CD4-positive, CD25-positive, alpha-beta regulatory T cell (primary cell): ENCODE data around the gene ADAMTS8. TPM values are rescaled to one million over a fixed set of nuclear protein-coding genes. Genes with fewer than 3 reads are reported as not detected.

Experiments
- ATAC-seq, 2 donors: fragments of 150-1000 bp; cut with Tn5 transposase; one replicate each; pipeline ENCODE4 v1.10.0; 2021; ENCODE audit warnings: low read depth in 2 of 2, moderate number of reproducible peaks in 2 of 2, moderate library complexity in 1 of 2
- DNase-seq, 3 donors: peaks; one replicate each; pipeline versions ENCODE4 v3.0.0 to v3.0.0-alpha.2; 2012 to 2022; ENCODE audit warnings: mixed read lengths in 1 of 3
- H3K27ac ChIP-seq: one replicate; pipeline ENCODE4 v1.7.0; 2013; ENCODE audit warnings: mild to moderate bottlenecking, low read length; ENCODE audit not compliant: insufficient read depth, poor library complexity, severe bottlenecking
- H3K27me3 ChIP-seq: one replicate; pipeline ENCODE4 v1.7.0; 2013; ENCODE audit warnings: low read length; ENCODE audit not compliant: control insufficient read depth, insufficient read depth
- H3K36me3 ChIP-seq: one replicate; pipeline ENCODE4 v1.7.0; 2013; ENCODE audit warnings: mild to moderate bottlenecking, low read length, moderate library complexity; ENCODE audit not compliant: control insufficient read depth, insufficient read depth
- H3K4me1 ChIP-seq: 2 replicates; pipeline ENCODE4 v1.7.0; 2013; ENCODE audit warnings: mild to moderate bottlenecking, low read length; ENCODE audit not compliant: insufficient read depth, control insufficient read depth, poor library complexity, severe bottlenecking
- H3K4me3 ChIP-seq: one replicate; pipeline ENCODE4 v1.7.0; 2013; ENCODE audit warnings: low read depth, mild to moderate bottlenecking, low read length, moderate library complexity
- H3K9me3 ChIP-seq, 2 experiments: 1 replicate in 1 of 2; 2 replicates in 1 of 2; pipeline ENCODE4 v1.7.0; 2013; ENCODE audit warnings: low read length in 2 of 2, mild to moderate bottlenecking in 1 of 2, moderate library complexity in 1 of 2; ENCODE audit not compliant: control insufficient read depth in 2 of 2
- H3K27ac Mint-ChIP-seq, 3 donors: one replicate each; pipeline ENCODE4 v1.8.0; 2020 to 2022; ENCODE audit warnings: mild to moderate bottlenecking in 3 of 3, mixed read lengths in 3 of 3, moderate library complexity in 2 of 3
- H3K27me3 Mint-ChIP-seq: one replicate; pipeline ENCODE4 v1.8.0; 2022; ENCODE audit warnings: mild to moderate bottlenecking, mixed read lengths
- H3K36me3 Mint-ChIP-seq: one replicate; pipeline ENCODE4 v1.8.0; 2020; ENCODE audit warnings: mixed read lengths
- H3K4me1 Mint-ChIP-seq, 4 donors: one replicate each; pipeline ENCODE4 v1.8.0; 2020 to 2022; ENCODE audit warnings: mixed read lengths in 4 of 4, mild to moderate bottlenecking in 1 of 4
- H3K4me3 Mint-ChIP-seq, 4 donors: one replicate each; pipeline ENCODE4 v1.8.0; 2020 to 2022; ENCODE audit warnings: mild to moderate bottlenecking in 4 of 4, mixed read lengths in 4 of 4, moderate library complexity in 3 of 4
- H3K9me3 Mint-ChIP-seq, 7 donors: one replicate each; pipeline ENCODE4 v1.8.0; 2020 to 2022; ENCODE audit warnings: mixed read lengths in 7 of 7, mild to moderate bottlenecking in 3 of 7, moderate library complexity in 2 of 7
- polyA plus RNA-seq, 4 donors: library from polyadenylated mRNA; unstranded; fragments of 300-500 nt; fragmentation: Illumina TruSeq; gene quantifications; one replicate each; pipeline ENCODE4 v1.2.3, GENCODE V29; 2021
- total RNA-seq: library from RNA; stranded (reverse); gene quantifications from one replicate; pipeline ENCODE4 v1.2.3, GENCODE V29; 2022

The ADAMTS8 gene
- total and polyA plus RNA-seq, 5 donors from 2014 or later = 0.18 TPM; not detected in 4

DNA sequence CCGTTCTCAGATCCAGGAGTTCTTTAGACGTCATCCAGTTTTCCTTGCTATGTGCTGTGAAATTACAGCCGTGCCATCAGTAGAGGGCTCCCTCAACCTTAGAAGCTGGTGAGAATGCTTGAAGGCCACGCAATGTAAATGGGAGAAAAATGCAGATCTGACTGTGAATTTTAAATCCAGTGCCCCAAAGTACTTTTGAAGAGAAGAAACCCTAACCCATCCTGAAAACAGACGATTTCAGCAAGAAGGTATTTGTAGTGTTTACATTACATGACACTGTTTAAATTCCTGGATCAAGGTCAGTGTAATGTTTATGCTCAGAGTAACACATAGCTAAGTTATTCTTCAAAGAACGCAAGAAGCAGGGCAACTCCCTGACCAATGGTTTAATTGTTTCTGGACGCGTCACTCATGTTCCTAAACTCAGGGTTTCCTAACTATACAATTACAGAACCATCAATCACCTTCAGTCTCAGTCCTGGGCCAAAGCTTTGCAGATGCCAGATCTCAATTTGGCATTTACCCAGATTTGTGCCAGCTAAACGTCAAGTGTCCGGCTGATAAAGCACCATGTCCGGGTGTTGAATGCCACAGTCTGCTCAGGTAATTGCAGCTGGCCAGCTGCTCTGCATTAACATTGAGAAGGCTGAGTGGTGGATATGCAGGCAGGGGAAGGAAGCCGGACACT is 38.2 kb downstream of the ADAMTS8 start:
- no peaks in the 10 kb centered on the region for H3K36me3 ChIP-seq
- H3K27me3 ChIP-seq = no peaks in the 10 kb centered on the region
- H3K4me1 ChIP-seq = peaks cover 5% of the 10 kb centered on the region
- Mint-ChIP-seq H3K4me1 (peaks cover 6 to 15% (median 10%) of the 10 kb centered on the region in 4 donors), H3K27me3 (peaks cover 5% of the 10 kb centered on the region), H3K4me3 (no peak overlapping the region), H3K27ac (no peak overlapping the region), H3K9me3 (no peaks in the 10 kb centered on the region), H3K36me3 (no peaks in the 10 kb centered on the region)
- no peaks in the 10 kb centered on the region for H3K9me3 ChIP-seq
- ATAC-seq = no peak
- H3K4me3 ChIP-seq = no peak overlapping the region
- DNase-seq = no peak
- H3K27ac ChIP-seq = no peak overlapping the region

DNA sequence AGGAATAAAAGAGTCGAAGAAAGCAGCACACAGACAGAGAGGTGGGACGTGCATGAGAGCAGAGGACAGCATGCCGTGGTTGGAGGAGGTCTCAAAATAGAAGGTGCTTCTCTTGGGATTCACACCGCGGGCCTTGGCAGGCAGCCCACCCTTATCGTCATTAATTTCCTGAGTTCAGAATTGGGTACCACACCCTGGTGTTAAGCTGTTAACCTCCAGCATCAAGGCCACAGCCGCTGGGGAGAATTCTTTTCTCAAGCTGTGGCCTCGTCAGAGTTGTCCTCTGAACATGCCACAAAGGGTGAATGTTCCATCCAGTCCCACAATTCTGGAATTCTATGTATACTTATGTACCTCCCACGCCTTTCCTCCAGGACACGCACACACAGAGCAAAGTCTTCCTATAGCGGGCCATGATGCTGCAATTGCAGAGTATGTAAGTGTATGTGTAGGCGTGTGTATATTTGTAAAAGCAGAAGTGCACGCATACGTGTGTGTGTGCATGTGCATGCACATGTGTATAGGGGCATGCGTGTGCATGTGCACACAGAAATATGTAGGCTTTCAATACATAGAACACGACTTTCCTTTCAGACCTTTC is 39.0 kb downstream of the ADAMTS8 start:
- Mint-ChIP-seq H3K4me3 (peak overlapping the region in 2 of 4 donors; percentile 75 to 76), H3K27me3 (peaks cover 5% of the 10 kb centered on the region), H3K9me3 (no peaks in the 10 kb centered on the region), H3K36me3 (no peaks in the 10 kb centered on the region), H3K4me1 (peaks cover 6 to 15% (median 10%) of the 10 kb centered on the region in 4 donors), H3K27ac (peak overlapping the region in 2 of 3 donors; percentile 75 to 87)
- Histone ChIP-seq H3K27me3 (no peaks in the 10 kb centered on the region), H3K4me3 (peak overlapping the region; percentile 12), H3K4me1 (peaks cover 5% of the 10 kb centered on the region), H3K27ac (no peak overlapping the region), H3K36me3 (no peaks in the 10 kb centered on the region), H3K9me3 (no peaks in the 10 kb centered on the region)
- ATAC-seq (no peak), DNase-seq (no peak)

GRCh38 chr11:130388607-130389205 is 39.7 kb downstream of the ADAMTS8 start:
- peak overlapping the region; percentile 12 for H3K4me3 ChIP-seq
- H3K27ac ChIP-seq = no peak overlapping the region
- H3K36me3 ChIP-seq = no peaks in the 10 kb centered on the region
- Mint-ChIP-seq H3K36me3 (no peaks in the 10 kb centered on the region), H3K9me3 (no peaks in the 10 kb centered on the region), H3K27me3 (peaks cover 8% of the 10 kb centered on the region), H3K27ac (peak overlapping the region; percentile 24 to 87 (median 75)), H3K4me3 (peak overlapping the region; percentile 11 to 76 (median 46)), H3K4me1 (peaks cover 6 to 15% (median 10%) of the 10 kb centered on the region in 4 donors)
- no peaks in the 10 kb centered on the region for H3K27me3 ChIP-seq
- H3K4me1 ChIP-seq = peaks cover 5% of the 10 kb centered on the region
- no peaks in the 10 kb centered on the region for H3K9me3 ChIP-seq
- DNase-seq = peak in 1 of 3 donors; percentile 40
- peak in 1 of 2 donors; percentile 47 for ATAC-seq

- H3K9me3 Mint-ChIP-seq = no peaks in the 10 kb centered on the region
- Histone ChIP-seq H3K4me3 (no peak overlapping the region), H3K27me3 (no peaks in the 10 kb centered on the region), H3K27ac (no peak overlapping the region), H3K36me3 (no peaks in the 10 kb centered on the region), H3K4me1 (peaks cover 5% of the 10 kb centered on the region), H3K9me3 (no peaks in the 10 kb centered on the region)
- H3K27ac Mint-ChIP-seq = no peak overlapping the region
- no peaks in the 10 kb centered on the region for H3K36me3 Mint-ChIP-seq
- peaks cover 11% of the 10 kb centered on the region for H3K27me3 Mint-ChIP-seq
- ATAC-seq (no peak), DNase-seq (no peak)
- H3K4me1 Mint-ChIP-seq = peaks cover 6 to 15% (median 10%) of the 10 kb centered on the region in 4 donors
- H3K4me3 Mint-ChIP-seq = no peak overlapping the region
Measured at GRCh38 chr11:130386056-130386455, 42.4 kb downstream of the ADAMTS8 start.

- no peak for DNase-seq
- Mint-ChIP-seq H3K36me3 (no peaks in the 10 kb centered on the region), H3K27ac (no peak overlapping the region), H3K4me3 (no peak overlapping the region), H3K27me3 (peaks cover 11% of the 10 kb centered on the region), H3K4me1 (peaks cover under 1 to 5% (median 4%) of the 10 kb centered on the region in 4 donors), H3K9me3 (no peaks in the 10 kb centered on the region)
- Histone ChIP-seq H3K27me3 (no peaks in the 10 kb centered on the region), H3K4me3 (no peak overlapping the region), H3K36me3 (no peaks in the 10 kb centered on the region), H3K27ac (no peak overlapping the region), H3K9me3 (no peaks in the 10 kb centered on the region), H3K4me1 (no peaks in the 10 kb centered on the region)
- no peak for ATAC-seq
Measured at GRCh38 chr11:130383344-130384211, 44.8 kb downstream of the ADAMTS8 start.

- Mint-ChIP-seq H3K4me1 (no peaks in the 10 kb centered on the region), H3K27me3 (peaks cover 11% of the 10 kb centered on the region), H3K4me3 (no peak overlapping the region), H3K27ac (no peak overlapping the region), H3K9me3 (peaks cover 0 to 2% (median 0%) of the 10 kb centered on the region in 7 donors), H3K36me3 (no peaks in the 10 kb centered on the region)
- H3K27me3 ChIP-seq = no peaks in the 10 kb centered on the region
- no peak overlapping the region for H3K4me3 ChIP-seq
- no peaks in the 10 kb centered on the region for H3K36me3 ChIP-seq
- DNase-seq (no peak), ATAC-seq (no peak)
- H3K9me3 ChIP-seq = no peaks in the 10 kb centered on the region
- no peaks in the 10 kb centered on the region for H3K4me1 ChIP-seq
- no peak overlapping the region for H3K27ac ChIP-seq
Measured at GRCh38 chr11:130381317-130381716, 47.1 kb downstream of the ADAMTS8 start.

- H3K27me3 Mint-ChIP-seq = peaks cover 11% of the 10 kb centered on the region
- H3K27ac Mint-ChIP-seq = no peak overlapping the region
- Histone ChIP-seq H3K27me3 (no peaks in the 10 kb centered on the region), H3K27ac (no peak overlapping the region), H3K4me1 (no peaks in the 10 kb centered on the region), H3K4me3 (no peak overlapping the region), H3K9me3 (no peaks in the 10 kb centered on the region), H3K36me3 (no peaks in the 10 kb centered on the region)
- H3K4me3 Mint-ChIP-seq = no peak overlapping the region
- H3K4me1 Mint-ChIP-seq = no peaks in the 10 kb centered on the region
- DNase-seq = no peak
- no peak for ATAC-seq
- H3K9me3 Mint-ChIP-seq = peaks cover 0 to 2% (median 0%) of the 10 kb centered on the region in 7 donors
- no peaks in the 10 kb centered on the region for H3K36me3 Mint-ChIP-seq
Measured at GRCh38 chr11:130380778-130381177, 47.6 kb downstream of the ADAMTS8 start.
